Gastrocnemius medialis (tissue), 4 donors: ENCODE results near the gene PIGQ. TPM values are rescaled to one million over a fixed set of nuclear protein-coding genes. Genes with fewer than 3 reads are reported as not detected.

Source experiments
- ATAC-seq, 2 donors: fragments of 150-250 bp; one replicate each; pipeline ENCODE4 v1.9.1; 2016
- DNase-seq, 2 donors: peaks; one replicate each; pipeline ENCODE4 v3.0.0-alpha.2; 2019
- H3K27ac ChIP-seq, 4 donors: fragments of 200-600 bp; sonication (generic); 1 replicate in 1 of 4; 2 replicates in 3 of 4; pipeline ENCODE4 v1.5.1; 2016 to 2018; ENCODE audit warnings: mild to moderate bottlenecking in 2 of 4, moderate library complexity in 1 of 4
- H3K27me3 ChIP-seq, 3 donors: fragments of 200-600 bp; sonication (generic) in 2 of 3; 1 replicate in 1 of 3; 2 replicates in 2 of 3; pipeline versions ENCODE4 v1.5.1 to v1.6.0; 2016 to 2019; ENCODE audit warnings: mild to moderate bottlenecking in 1 of 3, moderate library complexity in 1 of 3
- H3K36me3 ChIP-seq, 2 donors: fragments of 200-600 bp; sonication (generic) in 1 of 2; one replicate each; pipeline ENCODE4 v1.5.1; 2017 to 2018
- H3K4me1 ChIP-seq, 2 donors: fragments of 200-600 bp; sonication (generic) in 1 of 2; one replicate each; pipeline ENCODE4 v1.5.1; 2016 to 2017; ENCODE audit warnings: mild to moderate bottlenecking in 2 of 2
- H3K4me3 ChIP-seq, 4 donors: fragments of 200-600 bp; sonication (generic) in 3 of 4; 1 replicate in 1 of 4; 2 replicates in 3 of 4; pipeline ENCODE4 v1.5.1; 2016 to 2019; ENCODE audit warnings: mild to moderate bottlenecking in 2 of 4
- H3K9me3 ChIP-seq, 3 donors: fragments of 200-600 bp; sonication (generic) in 2 of 3; 1 replicate in 1 of 3; 2 replicates in 2 of 3; pipeline ENCODE4 v1.5.1; 2016 to 2019
- CTCF ChIP-seq, 5 experiments: fragments of 450-650 bp in 3 of 5; fragments of 200-600 bp in 2 of 5; sonication (generic) in 2 of 5; IDR thresholded peaks in 4 of 5; conservative IDR thresholded peaks in 1 of 5; 1 replicate in 4 of 5; 2 replicates in 1 of 5; pipeline ENCODE4 v1.5.1; 2016 to 2019; ENCODE audit warnings: antibody characterized with exemption in 5 of 5, mild to moderate bottlenecking in 3 of 5, moderate library complexity in 3 of 5
- POLR2A ChIP-seq, 2 donors: fragments of 450-650 bp; IDR thresholded peaks; one replicate each; pipeline ENCODE4 v1.6.1; 2017; ENCODE audit warnings: antibody characterized with exemption in 2 of 2, mild to moderate bottlenecking in 2 of 2, moderate library complexity in 2 of 2
- in situ Hi-C, 4 donors: fragments of 200-750 bp; cut with MboI; loops; one replicate each; pipeline versions ENCODE4 v1.15.0 to v1.8.0; 2017; ENCODE audit warnings: low sequenced_read_pairs in 4 of 4
- intact Hi-C: fragments of 100-400 bp; cut with DNase I; formaldehyde crosslinking; loops from one replicate; pipeline ENCODE4 v1.15.1; 2023; ENCODE audit warnings: low total_unique reads
- total RNA-seq, 4 donors: library from RNA; depleted of rRNA; stranded (reverse); fragments of >200 nt; gene quantifications; one replicate each; pipeline versions ENCODE4 v1.1.0 to v1.2.3, GENCODE V29; 2016

Gene PIGQ
- total RNA-seq, 4 donors from 2014 or later, result 22.2 to 47.3 (median 38.5) TPM

- in situ Hi-C loops, result no loop called here
- no peak for TF ChIP-seq POLR2A (IDR thresholded peaks at IDR 0.05)
- TF ChIP-seq CTCF (IDR thresholded peaks at IDR 0.05 in 4 of 5, conservative IDR thresholded peaks at IDR 0.05 in 1 of 5), result no peak
- intact Hi-C loops, result no loop called here
- Histone ChIP-seq H3K4me3 (no peak overlapping the region), H3K27ac (no peak overlapping the region), H3K9me3 (no peaks in the 10 kb centered on the region), H3K4me1 (peaks cover under 1 to 6% of the 10 kb centered on the region in 2 donors), H3K36me3 (no peaks in the 10 kb centered on the region), H3K27me3 (no peaks in the 10 kb centered on the region)
- no peak for DNase-seq
- no peak for ATAC-seq
Measured at GRCh38 chr16:615122-615521, 45.4 kb downstream of the PIGQ start.

- H3K27ac ChIP-seq, result no peak overlapping the region
- intact Hi-C loops (no loop called here), in situ Hi-C loops (no loop called here)
- no peaks in the 10 kb centered on the region for H3K9me3 ChIP-seq
- TF ChIP-seq POLR2A (IDR thresholded peaks at IDR 0.05) (no peak), CTCF (IDR thresholded peaks at IDR 0.05 in 4 of 5, conservative IDR thresholded peaks at IDR 0.05 in 1 of 5) (no peak)
- DNase-seq, result no peak
- no peaks in the 10 kb centered on the region for H3K27me3 ChIP-seq
- no peaks in the 10 kb centered on the region for H3K4me1 ChIP-seq
- no peak for ATAC-seq
- no peaks in the 10 kb centered on the region for H3K36me3 ChIP-seq
- no peak overlapping the region for H3K4me3 ChIP-seq
Measured at GRCh38 chr16:616733-617586, 47.2 kb downstream of the PIGQ start.

- Histone ChIP-seq H3K9me3 (no peaks in the 10 kb centered on the region), H3K27me3 (no peaks in the 10 kb centered on the region), H3K4me1 (no peaks in the 10 kb centered on the region), H3K27ac (no peak overlapping the region), H3K4me3 (no peak overlapping the region), H3K36me3 (no peaks in the 10 kb centered on the region)
- ATAC-seq (no peak), DNase-seq (no peak)
- no peak for TF ChIP-seq POLR2A (IDR thresholded peaks at IDR 0.05)
- no peak for TF ChIP-seq CTCF (IDR thresholded peaks at IDR 0.05 in 4 of 5, conservative IDR thresholded peaks at IDR 0.05 in 1 of 5)
- intact Hi-C loops (no loop called here), in situ Hi-C loops (no loop called here)
Measured at GRCh38 chr16:617855-618254, 48.1 kb downstream of the PIGQ start.

- intact Hi-C loops, result no loop called here
- DNase-seq (no peak), ATAC-seq (no peak)
- H3K9me3 ChIP-seq, result no peaks in the 10 kb centered on the region
- H3K27me3 ChIP-seq, result no peaks in the 10 kb centered on the region
- no peak overlapping the region for H3K27ac ChIP-seq
- H3K4me3 ChIP-seq, result no peak overlapping the region
- no peaks in the 10 kb centered on the region for H3K36me3 ChIP-seq
- H3K4me1 ChIP-seq, result no peaks in the 10 kb centered on the region
- in situ Hi-C loops, result no loop called here
- TF ChIP-seq CTCF (IDR thresholded peaks at IDR 0.05 in 4 of 5, conservative IDR thresholded peaks at IDR 0.05 in 1 of 5) (no peak), POLR2A (IDR thresholded peaks at IDR 0.05) (no peak)
Measured at GRCh38 chr16:619476-620100, 49.8 kb downstream of the PIGQ start.
